Activated CD4-positive, alpha-beta T cell treated with anti-CD3 and anti-CD28 coated beads, Interleukin-2, amount 10 ng/mL, durations not matched to agents 7 days and 5 days (primary cell): Measurements from ENCODE around the gene MOV10L1. TPM values are rescaled to one million over a fixed set of nuclear protein-coding genes. Genes with fewer than 3 reads are reported as not detected.
A peak's percentile ranks its signal among the peaks of the same experiment; 100 is the strongest.

ENCODE experiments used
- CTCF ChIA-PET: fragments of 350-600 bp; sonication (Branson Sonifier 250); formaldehyde crosslinking; loops from one replicate; lab custom pipeline; 2021; ENCODE audit warnings: antibody characterized with exemption; lab: Charles Lee
- POLR2A ChIA-PET: fragments of 350-600 bp; sonication (Branson Sonifier 250); formaldehyde crosslinking; loops from one replicate; lab custom pipeline; 2021; ENCODE audit warnings: antibody characterized with exemption; lab: Charles Lee
- DNase-seq: peaks from one replicate; pipeline ENCODE4 v3.0.0-alpha.2; 2020
- H3K27ac Mint-ChIP-seq: one replicate; pipeline ENCODE4 v1.8.0; 2021; ENCODE audit warnings: mild to moderate bottlenecking, moderate library complexity, mixed read lengths
- H3K27me3 Mint-ChIP-seq: one replicate; pipeline ENCODE4 v1.8.0; 2021; ENCODE audit warnings: mixed read lengths
- H3K36me3 Mint-ChIP-seq: one replicate; pipeline ENCODE4 v1.8.0; 2021; ENCODE audit warnings: low read depth, mixed read lengths
- H3K4me1 Mint-ChIP-seq: one replicate; pipeline ENCODE4 v1.8.0; 2021; ENCODE audit warnings: mixed read lengths
- H3K4me3 Mint-ChIP-seq: one replicate; pipeline ENCODE4 v1.8.0; 2021; ENCODE audit warnings: mild to moderate bottlenecking, moderate library complexity, mixed read lengths
- H3K9me3 Mint-ChIP-seq: one replicate; pipeline ENCODE4 v1.8.0; 2021; ENCODE audit warnings: mixed read lengths
- total RNA-seq, 2 experiments: library from RNA; stranded (reverse); gene quantifications; one replicate each; pipeline ENCODE4 v1.2.3, GENCODE V29; 2021

The MOV10L1 gene
- total RNA-seq, 2 experiments from 2014 or later, result not detected

GRCh38 chr22:50087646-50088045, 2.2 kb upstream of the MOV10L1 start:
- peaks cover 2% of the 10 kb centered on the region for H3K4me1 Mint-ChIP-seq

GRCh38 chr22:50088096-50088495, 1.7 kb upstream of the MOV10L1 start:
- no peak overlapping the region for H3K4me3 Mint-ChIP-seq
- peaks cover 7% of the 10 kb centered on the region for H3K36me3 Mint-ChIP-seq
- CTCF ChIA-PET, result interaction anchor here (0.9 kb wide), 1 partner anchor 36 kb away, joined by 3 read pairs; no protein-coding TSS in a partner anchor
- H3K4me1 Mint-ChIP-seq, result peaks cover 2% of the 10 kb centered on the region
- DNase-seq, result no peak
- POLR2A ChIA-PET, result no interaction called here
- peaks cover 10% of the 10 kb centered on the region for H3K27me3 Mint-ChIP-seq
- peaks cover 25% of the 10 kb centered on the region for H3K9me3 Mint-ChIP-seq
- no peak overlapping the region for H3K27ac Mint-ChIP-seq

More at GRCh38 chr22:50087646-50088045, 2.2 kb upstream of the MOV10L1 start:
- H3K4me3 Mint-ChIP-seq, result no peak overlapping the region
- H3K36me3 Mint-ChIP-seq, result peaks cover 7% of the 10 kb centered on the region
- peaks cover 10% of the 10 kb centered on the region for H3K27me3 Mint-ChIP-seq
- POLR2A ChIA-PET, result no interaction called here
- DNase-seq, result no peak
- CTCF ChIA-PET, result interaction anchor here (0.9 kb wide), 1 partner anchor 36 kb away, joined by 3 read pairs; no protein-coding TSS in a partner anchor
- H3K27ac Mint-ChIP-seq, result no peak overlapping the region
- peaks cover 25% of the 10 kb centered on the region for H3K9me3 Mint-ChIP-seq

GRCh38 chr22:50089231-50089630, 575 bp upstream of the MOV10L1 start:
- peaks cover 7% of the 10 kb centered on the region for H3K36me3 Mint-ChIP-seq
- H3K9me3 Mint-ChIP-seq, result peaks cover 25% of the 10 kb centered on the region
- no peak for DNase-seq
- ChIA-PET CTCF (no interaction called here), POLR2A (no interaction called here)
- peaks cover 16% of the 10 kb centered on the region for H3K27me3 Mint-ChIP-seq
- peaks cover 2% of the 10 kb centered on the region for H3K4me1 Mint-ChIP-seq
- no peak overlapping the region for H3K4me3 Mint-ChIP-seq
- H3K27ac Mint-ChIP-seq, result no peak overlapping the region

- peaks cover 7% of the 10 kb centered on the region for H3K36me3 Mint-ChIP-seq
- no peak for DNase-seq
- H3K9me3 Mint-ChIP-seq, result peaks cover 25% of the 10 kb centered on the region
- H3K4me1 Mint-ChIP-seq, result peaks cover 2% of the 10 kb centered on the region
- no peak overlapping the region for H3K4me3 Mint-ChIP-seq
- no peak overlapping the region for H3K27ac Mint-ChIP-seq
- peaks cover 12% of the 10 kb centered on the region for H3K27me3 Mint-ChIP-seq
- ChIA-PET POLR2A (no interaction called here), CTCF (no interaction called here)
Measured at GRCh38 chr22:50090412-50090714, 557 bp downstream of the MOV10L1 start.

- no peak for DNase-seq
- Mint-ChIP-seq H3K27ac (no peak overlapping the region), H3K27me3 (peaks cover 11% of the 10 kb centered on the region), H3K9me3 (peaks cover 25% of the 10 kb centered on the region), H3K4me1 (peaks cover 2% of the 10 kb centered on the region), H3K4me3 (no peak overlapping the region), H3K36me3 (peaks cover 7% of the 10 kb centered on the region)
- ChIA-PET CTCF (no interaction called here), POLR2A (no interaction called here)
Measured at GRCh38 chr22:50091092-50091768, 1.4 kb downstream of the MOV10L1 start.

GRCh38 chr22:50092342-50092741, 2.5 kb downstream of the MOV10L1 start:
- Mint-ChIP-seq H3K27ac (no peak overlapping the region), H3K4me1 (no peaks in the 10 kb centered on the region), H3K27me3 (peaks cover 17% of the 10 kb centered on the region), H3K4me3 (no peak overlapping the region), H3K9me3 (peaks cover 15% of the 10 kb centered on the region), H3K36me3 (peaks cover 3% of the 10 kb centered on the region)
- no peak for DNase-seq
- ChIA-PET POLR2A (no interaction called here), CTCF (interaction anchor here (1.9 kb wide), 1 partner anchor 12 kb away, joined by 5 read pairs; no protein-coding TSS in a partner anchor)

- ChIA-PET POLR2A (no interaction called here), CTCF (no interaction called here)
- no peak for DNase-seq
- Mint-ChIP-seq H3K4me1 (peaks cover 3% of the 10 kb centered on the region), H3K4me3 (no peak overlapping the region), H3K9me3 (no peaks in the 10 kb centered on the region), H3K27ac (no peak overlapping the region), H3K36me3 (no peaks in the 10 kb centered on the region), H3K27me3 (peaks cover 28% of the 10 kb centered on the region)
Measured at GRCh38 chr22:50098052-50098451, 8.2 kb downstream of the MOV10L1 start.

- no peak for DNase-seq
- H3K9me3 Mint-ChIP-seq, result no peaks in the 10 kb centered on the region
- H3K4me3 Mint-ChIP-seq, result no peak overlapping the region
- H3K27me3 Mint-ChIP-seq, result peaks cover 14% of the 10 kb centered on the region
- ChIA-PET CTCF (interaction anchor here (0.6 kb wide), 1 partner anchor 140 kb away, joined by 3 read pairs; no protein-coding TSS in a partner anchor), POLR2A (no interaction called here)
- no peak overlapping the region for H3K27ac Mint-ChIP-seq
- H3K4me1 Mint-ChIP-seq, result peaks cover 16% of the 10 kb centered on the region
- no peaks in the 10 kb centered on the region for H3K36me3 Mint-ChIP-seq
Measured at GRCh38 chr22:50101870-50102565, 12.2 kb downstream of the MOV10L1 start.

- ChIA-PET CTCF (interaction anchor here (1.5 kb wide), 1 partner anchor 61 kb away, joined by 3 read pairs; no protein-coding TSS in a partner anchor), POLR2A (no interaction called here)
- no peak overlapping the region for H3K4me3 Mint-ChIP-seq
- no peak for DNase-seq
- H3K4me1 Mint-ChIP-seq, result peaks cover 16% of the 10 kb centered on the region
- no peaks in the 10 kb centered on the region for H3K9me3 Mint-ChIP-seq
- H3K27me3 Mint-ChIP-seq, result peaks cover 14% of the 10 kb centered on the region
- H3K27ac Mint-ChIP-seq, result no peak overlapping the region
- no peaks in the 10 kb centered on the region for H3K36me3 Mint-ChIP-seq
Measured at GRCh38 chr22:50102946-50103345, 13.1 kb downstream of the MOV10L1 start.

- Mint-ChIP-seq H3K4me1 (peaks cover 16% of the 10 kb centered on the region), H3K4me3 (no peak overlapping the region), H3K9me3 (no peaks in the 10 kb centered on the region), H3K27me3 (peaks cover 8% of the 10 kb centered on the region), H3K36me3 (no peaks in the 10 kb centered on the region), H3K27ac (no peak overlapping the region)
- CTCF ChIA-PET, result interaction anchor here (1.5 kb wide), 1 partner anchor 60 kb away, joined by 3 read pairs; no protein-coding TSS in a partner anchor
- no peak for DNase-seq
- POLR2A ChIA-PET, result no interaction called here
Measured at GRCh38 chr22:50104141-50104544, 14.3 kb downstream of the MOV10L1 start.

- Mint-ChIP-seq H3K27ac (peak overlapping the region; percentile 91), H3K27me3 (peaks cover 4% of the 10 kb centered on the region), H3K4me1 (peaks cover 16% of the 10 kb centered on the region), H3K9me3 (no peaks in the 10 kb centered on the region), H3K36me3 (no peaks in the 10 kb centered on the region), H3K4me3 (peak overlapping the region; percentile 69)
- peak; percentile 45 for DNase-seq
- POLR2A ChIA-PET, result no interaction called here
- CTCF ChIA-PET, result interaction anchor here (0.9 to 1.0 kb wide), 2 partner anchors 43 to 92 kb away, joined by 3 read pairs; no protein-coding TSS in a partner anchor
Measured at GRCh38 chr22:50105208-50106100, 15.6 kb downstream of the MOV10L1 start.

- CTCF ChIA-PET, result no interaction called here
- POLR2A ChIA-PET, result no interaction called here
Measured at GRCh38 chr22:50107529-50107928, 17.7 kb downstream of the MOV10L1 start.

More at GRCh38 chr22:50107529-50107928, 17.7 kb downstream of the MOV10L1 start:
- Mint-ChIP-seq H3K4me1 (peaks cover 25% of the 10 kb centered on the region), H3K9me3 (no peaks in the 10 kb centered on the region), H3K36me3 (no peaks in the 10 kb centered on the region), H3K27me3 (no peaks in the 10 kb centered on the region), H3K27ac (no peak overlapping the region), H3K4me3 (no peak overlapping the region)
- DNase-seq, result no peak
